GM23338 (cell line): ENCODE results near the gene FBXW7. TPM values are rescaled to one million over a fixed set of nuclear protein-coding genes. Genes with fewer than 3 reads are reported as not detected.

Experiments
- ATAC-seq: fragments of 200-7000 bp; cut with Tn5 transposase; 3 replicates; pipeline ENCODE4 v1.9.1; 2020
- DNase-seq: peaks from one replicate; pipeline ENCODE4 v3.0.0-alpha.2; 2015; ENCODE audit warnings: low spot score
- H2AFZ ChIP-seq: fragments of 200-600 bp; sonication (generic); 2 replicates; pipeline ENCODE4 v1.8.0; 2016; ENCODE audit warnings: antibody characterized with exemption, mild to moderate bottlenecking, moderate library complexity
- H3F3A ChIP-seq: fragments of 200-600 bp; sonication (generic); replicated peaks from 2 replicates; pipeline ENCODE4 v1.8.0; 2017; ENCODE audit warnings: antibody characterized with exemption, mixed run types, low read depth
- H3K27ac ChIP-seq: fragments of 200-600 bp; sonication (generic); 2 replicates; pipeline ENCODE4 v1.6.1; 2016; ENCODE audit warnings: low read depth
- H3K27me3 ChIP-seq: fragments of 200-600 bp; sonication (generic); 2 replicates; pipeline ENCODE4 v1.8.0; 2016; ENCODE audit warnings: mild to moderate bottlenecking, mixed run types, moderate library complexity; ENCODE audit not compliant: insufficient read depth
- H3K36me3 ChIP-seq: fragments of 200-600 bp; sonication (generic); 2 replicates; pipeline ENCODE4 v1.8.0; 2016; ENCODE audit warnings: mild to moderate bottlenecking; ENCODE audit not compliant: insufficient read depth
- H3K4me1 ChIP-seq: fragments of 200-600 bp; sonication (generic); 2 replicates; pipeline ENCODE4 v1.8.0; 2016; ENCODE audit warnings: mild to moderate bottlenecking, moderate library complexity; ENCODE audit not compliant: insufficient read depth
- H3K4me2 ChIP-seq: fragments of 200-600 bp; sonication (generic); 2 replicates; pipeline ENCODE4 v1.7.1; 2017; ENCODE audit warnings: mixed run types
- H3K4me3 ChIP-seq: fragments of 200-600 bp; sonication (generic); 2 replicates; pipeline ENCODE4 v1.6.1; 2016; ENCODE audit warnings: mixed run types
- H3K79me2 ChIP-seq: fragments of 200-600 bp; sonication (generic); replicated peaks from 2 replicates; pipeline ENCODE4 v1.8.0; 2017; ENCODE audit warnings: mild to moderate bottlenecking; ENCODE audit not compliant: insufficient read depth
- H3K9me2 ChIP-seq: fragments of 200-600 bp; sonication (generic); 2 replicates; pipeline ENCODE4 v1.8.0; 2017; ENCODE audit not compliant: insufficient read depth
- H4K20me1 ChIP-seq: fragments of 200-600 bp; sonication (generic); replicated peaks from 2 replicates; pipeline ENCODE4 v1.8.0; 2017; ENCODE audit warnings: mild to moderate bottlenecking; ENCODE audit not compliant: insufficient read depth
- H3K27ac Mint-ChIP-seq: 2 replicates; pipeline ENCODE4 v1.8.0; 2020; ENCODE audit warnings: inconsistent platforms, mild to moderate bottlenecking, moderate library complexity, mixed read lengths
- H3K27me3 Mint-ChIP-seq: 3 replicates; pipeline ENCODE4 v1.8.0; 2022; ENCODE audit warnings: low read depth, mild to moderate bottlenecking, moderate library complexity, mixed read lengths, inconsistent platforms; ENCODE audit not compliant: insufficient read depth, poor library complexity
- H3K36me3 Mint-ChIP-seq: 3 replicates; pipeline ENCODE4 v1.8.0; 2021; ENCODE audit warnings: low read depth, mild to moderate bottlenecking, inconsistent platforms, moderate library complexity, mixed read lengths
- H3K4me1 Mint-ChIP-seq: 3 replicates; pipeline ENCODE4 v1.8.0; 2020; ENCODE audit warnings: mild to moderate bottlenecking, inconsistent platforms, mixed read lengths
- H3K4me3 Mint-ChIP-seq: 3 replicates; pipeline ENCODE4 v1.8.0; 2021; ENCODE audit warnings: moderate library complexity, mild to moderate bottlenecking, inconsistent platforms, mixed read lengths
- H3K9me3 Mint-ChIP-seq: 3 replicates; pipeline ENCODE4 v1.8.0; 2020; ENCODE audit warnings: moderate library complexity, mild to moderate bottlenecking, inconsistent platforms, mixed read lengths
- CREB1 ChIP-seq: fragments of 250-450 bp; sonication (Bioruptor Pico); IDR thresholded peaks from 2 replicates; pipeline ENCODE4 v1.5.0; 2020; ENCODE audit warnings: low read depth, mild to moderate bottlenecking, moderate library complexity
- CTCF ChIP-seq, 2 experiments: fragments of 200-600 bp in 1 of 2; sonication (generic) in 1 of 2; conservative IDR thresholded peaks; 2 replicates each; pipeline versions ENCODE4 v1.5.1 to v1.6.1; 2016 to 2017; ENCODE audit warnings: antibody characterized with exemption in 2 of 2, low read depth in 2 of 2, mild to moderate bottlenecking in 2 of 2, moderate library complexity in 1 of 2
- ETS1 ChIP-seq: IDR thresholded peaks from 2 replicates; pipeline ENCODE4 v1.6.1; 2016; ENCODE audit warnings: antibody characterized with exemption
- EZH2 ChIP-seq: fragments of 200-600 bp; sonication (generic); IDR thresholded peaks from one replicate; pipeline ENCODE4 v1.8.0; 2017; ENCODE audit warnings: antibody characterized with exemption, mild to moderate bottlenecking, low read depth; ENCODE audit not compliant: unreplicated experiment
- EZH2phosphoT487 ChIP-seq: fragments of 200-600 bp; sonication (generic); IDR thresholded peaks from one replicate; pipeline ENCODE4 v1.8.1; 2018; ENCODE audit warnings: antibody characterized with exemption; ENCODE audit not compliant: unreplicated experiment
- JUNB ChIP-seq: IDR thresholded peaks from one replicate; pipeline ENCODE4 v1.6.1; 2016; ENCODE audit warnings: antibody characterized with exemption; ENCODE audit not compliant: unreplicated experiment
- NANOG ChIP-seq: IDR thresholded peaks from 2 replicates; pipeline ENCODE4 v1.6.1; 2016; ENCODE audit warnings: antibody characterized with exemption, borderline replicate concordance
- POLR2AphosphoS5 ChIP-seq: IDR thresholded peaks from 2 replicates; pipeline ENCODE4 v1.6.1; 2016; ENCODE audit warnings: antibody characterized with exemption, low read depth
- REST ChIP-seq: IDR thresholded peaks from one replicate; pipeline ENCODE4 v1.6.1; 2018; ENCODE audit warnings: antibody characterized with exemption; ENCODE audit not compliant: unreplicated experiment
- STAT1 ChIP-seq: IDR thresholded peaks from one replicate; pipeline ENCODE4 v1.6.1; 2016; ENCODE audit warnings: antibody characterized with exemption; ENCODE audit not compliant: unreplicated experiment
- ZNF114 ChIP-seq: fragments of 250-450 bp; sonication (Bioruptor Pico); IDR thresholded peaks from 2 replicates; pipeline ENCODE4 v1.5.0; 2020; ENCODE audit warnings: mild to moderate bottlenecking, moderate library complexity
- ZNF331 ChIP-seq: fragments of 250-450 bp; sonication (Bioruptor Pico); IDR thresholded peaks from 2 replicates; pipeline ENCODE4 v1.5.0; 2020; ENCODE audit warnings: low read depth, mild to moderate bottlenecking, moderate library complexity
- ZNF462 ChIP-seq: fragments of 250-450 bp; sonication (Bioruptor Pico); IDR thresholded peaks from 2 replicates; pipeline ENCODE4 v1.5.0; 2020; ENCODE audit warnings: mild to moderate bottlenecking, moderate library complexity
- polyA plus RNA-seq: library from polyadenylated mRNA; unstranded; fragments of >200 nt; fragmentation: Nextera tagmentation; extraction: Ambion mirVana; gene quantifications from 2 replicates; pipeline ENCODE4 v1.2.1, GENCODE V29; 2016
- total RNA-seq: library from RNA; depleted of rRNA; stranded (reverse); fragments of >200 nt; shearing (Covaris generic); gene quantifications from 2 replicates; pipeline ENCODE4 v1.2.3, GENCODE V29; 2014

Gene FBXW7
- total and polyA plus RNA-seq, 2 experiments from 2014 or later: 25.8 to 34.7 TPM

GRCh38 chr4:152289941-152290340, 246.0 kb downstream of the FBXW7 start:
- TF ChIP-seq EZH2 (no peak), CREB1 (no peak), STAT1 (no peak), POLR2AphosphoS5 (no peak), EZH2phosphoT487 (no peak), ZNF462 (CRISPR knock-in tag) (no peak), ETS1 (no peak), JUNB (no peak), ZNF114 (CRISPR knock-in tag) (no peak), CTCF (conservative IDR thresholded peaks at IDR 0.05; ENCODE audit: low read depth in 2 of 2) (no peak), REST (no peak), NANOG (no peak), ZNF331 (no peak)
- H3K4me1 Mint-ChIP-seq: peaks cover 18% of the 10 kb centered on the region
- Histone ChIP-seq H3K36me3 (no peaks in the 10 kb centered on the region), H3K9me2 (peaks cover 3% of the 10 kb centered on the region; the same call in 1 of the 2 replicates), H3K27me3 (no peaks in the 10 kb centered on the region), H3K4me3 (no peak overlapping the region), H3K4me2 (no peak overlapping the region), H4K20me1 (no peaks in the 10 kb centered on the region), H3K27ac (no peak overlapping the region), H3F3A (no peaks in the 10 kb centered on the region), H3K4me1 (peaks cover 14% of the 10 kb centered on the region), H2AFZ (no peak overlapping the region), H3K79me2 (no peaks in the 10 kb centered on the region)
- DNase-seq (no peak), ATAC-seq (no peak)
- no peaks in the 10 kb centered on the region for H3K9me3 Mint-ChIP-seq
- H3K27me3 Mint-ChIP-seq: no peaks in the 10 kb centered on the region
- no peak overlapping the region for H3K27ac Mint-ChIP-seq
- no peaks in the 10 kb centered on the region for H3K36me3 Mint-ChIP-seq
- no peak overlapping the region for H3K4me3 Mint-ChIP-seq
